HG03457 (cell line): ENCODE data around the gene PITPNM2.

Experiments
- ATAC-seq: cut with Tn5 transposase; IDR thresholded peaks from one replicate; pipeline ENCODE4 v1.9.1; 2021; ENCODE audit warnings: moderate number of reproducible peaks; ENCODE audit not compliant: unreplicated experiment

Gene PITPNM2

DNA sequence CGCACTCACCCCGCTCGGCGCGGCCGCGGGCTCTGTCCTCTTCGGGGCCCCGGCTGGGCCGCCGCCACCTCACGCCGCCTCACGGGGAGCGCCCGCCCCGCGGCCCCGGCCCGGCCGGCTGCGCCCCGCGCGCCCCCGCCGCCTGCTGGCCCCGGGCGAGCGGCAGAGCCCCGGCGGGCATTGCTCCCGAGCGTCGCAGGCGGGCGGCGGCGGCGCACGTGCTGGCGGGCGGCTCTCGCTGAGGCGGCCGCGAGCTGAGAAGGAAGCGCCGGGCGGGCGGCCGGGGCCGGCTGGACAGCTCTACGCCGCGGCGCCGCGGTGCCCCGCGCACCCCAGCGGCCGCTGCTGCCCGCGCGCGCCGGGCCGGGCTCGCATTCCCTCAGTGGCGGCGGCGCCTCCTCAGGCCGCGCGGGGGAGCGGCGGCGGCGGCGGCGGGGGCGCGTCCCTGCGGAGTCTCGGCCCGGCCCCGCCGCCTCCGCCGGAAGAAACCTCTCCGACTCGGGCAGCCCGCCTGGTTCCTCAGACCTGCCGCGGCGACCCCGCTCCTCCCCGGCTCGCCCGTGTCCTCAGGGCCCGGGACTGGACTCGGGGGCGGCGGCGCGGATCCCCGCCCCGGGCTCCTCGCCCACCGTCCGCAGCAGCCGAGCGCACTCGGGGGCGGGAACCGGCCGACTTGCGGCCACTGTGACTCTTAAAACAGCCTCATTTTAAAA lies at the start of gene PITPNM2:
PITPNM2 (minus strand) TSS at position 347 of the 713 bp plus-strand sequence. CDS start 116,500 bp downstream, outside the sequence.
- no peak for ATAC-seq

DNA sequence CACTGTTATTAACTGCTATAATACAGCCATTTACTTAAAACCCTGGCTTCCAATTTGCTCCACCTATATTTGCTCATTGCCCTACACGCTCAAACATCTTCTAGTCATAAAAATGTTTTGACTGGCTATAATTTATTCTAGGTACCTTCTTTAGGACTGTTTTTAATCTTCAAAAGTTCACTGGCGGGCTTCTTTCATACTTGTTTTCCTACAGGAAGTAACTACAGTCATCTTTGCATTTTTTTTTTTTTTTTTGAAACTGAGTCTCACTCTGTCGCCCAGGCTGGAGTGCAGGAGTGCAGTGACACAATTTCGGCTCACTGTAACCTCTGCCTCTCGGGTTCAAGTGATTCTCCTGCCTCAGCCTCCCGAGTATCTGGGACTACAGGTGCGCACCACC lies 49.5 kb upstream of the PITPNM2 start:
- no peak for ATAC-seq

DNA sequence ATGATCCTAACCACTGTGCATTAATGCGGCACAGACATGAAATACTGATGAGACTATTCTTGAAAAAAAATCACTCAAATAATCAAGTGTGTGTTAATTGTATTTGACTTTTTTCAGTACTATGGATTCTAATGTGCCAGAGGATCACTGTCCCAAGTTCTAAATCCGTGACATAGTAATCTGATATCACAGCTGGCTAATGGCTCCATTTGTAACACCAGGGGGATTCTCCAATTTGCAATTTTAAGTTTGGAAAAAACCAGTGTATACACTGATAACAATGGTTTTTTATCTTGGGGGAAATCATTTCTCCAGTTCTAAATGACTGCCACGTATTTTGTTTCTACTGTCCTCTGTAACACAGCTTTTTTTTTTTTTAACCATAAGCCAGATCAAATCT lies 49.0 kb upstream of the PITPNM2 start:
- no peak for ATAC-seq

DNA sequence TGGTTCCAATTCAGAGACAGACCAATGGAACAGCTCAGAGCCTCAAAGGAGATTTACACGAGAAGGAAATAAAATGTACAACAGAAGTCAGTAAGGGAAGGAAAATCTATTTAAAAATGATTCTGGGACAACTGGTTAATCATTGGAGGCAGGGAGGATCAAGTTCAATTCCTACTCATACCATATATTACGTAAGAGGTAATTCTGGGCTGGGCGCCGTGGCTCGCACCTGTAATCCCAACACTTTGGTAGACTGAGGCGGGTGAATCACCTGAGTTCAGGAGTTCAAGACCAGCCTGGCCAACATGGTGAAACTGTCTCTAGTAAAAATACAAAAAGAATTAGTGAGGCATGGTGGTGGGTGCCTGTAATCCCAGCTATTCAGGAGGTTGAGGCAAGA lies 36.7 kb upstream of the PITPNM2 start:
- no peak for ATAC-seq

DNA sequence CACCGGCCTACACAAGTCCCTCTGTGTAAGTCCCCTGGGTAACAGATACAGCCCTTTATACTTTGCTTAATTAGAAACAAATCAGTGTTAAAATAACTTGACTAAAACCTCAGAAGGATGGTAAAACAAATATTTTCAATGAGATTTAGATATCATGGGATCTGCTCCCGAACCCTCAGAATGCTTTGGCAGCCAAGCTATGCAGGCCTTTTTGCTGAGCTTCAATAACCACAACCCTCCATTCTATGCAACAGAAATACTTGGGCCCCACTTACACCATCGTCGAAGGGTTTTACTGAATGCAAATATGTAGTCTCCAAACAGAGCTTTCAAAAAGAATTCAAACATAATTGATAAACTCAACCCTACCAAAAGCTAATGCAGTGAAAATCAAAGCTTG lies 29.3 kb upstream of the PITPNM2 start:
- ATAC-seq = no peak

DNA sequence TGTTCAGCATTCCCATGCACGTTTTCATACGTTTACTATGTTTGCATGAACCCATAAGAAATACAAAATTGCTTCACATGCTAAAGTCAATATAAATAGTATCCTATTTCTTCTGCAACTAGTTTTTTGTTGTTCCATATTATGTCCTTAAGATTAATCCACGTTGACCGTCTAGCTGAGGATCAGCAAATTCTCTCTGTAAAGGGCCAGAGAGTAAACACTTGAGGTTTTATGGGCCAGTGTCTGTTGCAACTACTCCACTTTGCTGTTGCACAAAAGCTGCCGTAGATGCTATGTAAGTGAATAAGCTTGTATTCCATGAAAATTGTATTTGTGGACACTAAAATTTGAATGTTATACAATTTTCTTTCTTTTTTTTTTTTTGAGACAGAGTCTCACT lies 21.1 kb upstream of the PITPNM2 start:
- no peak for ATAC-seq

DNA sequence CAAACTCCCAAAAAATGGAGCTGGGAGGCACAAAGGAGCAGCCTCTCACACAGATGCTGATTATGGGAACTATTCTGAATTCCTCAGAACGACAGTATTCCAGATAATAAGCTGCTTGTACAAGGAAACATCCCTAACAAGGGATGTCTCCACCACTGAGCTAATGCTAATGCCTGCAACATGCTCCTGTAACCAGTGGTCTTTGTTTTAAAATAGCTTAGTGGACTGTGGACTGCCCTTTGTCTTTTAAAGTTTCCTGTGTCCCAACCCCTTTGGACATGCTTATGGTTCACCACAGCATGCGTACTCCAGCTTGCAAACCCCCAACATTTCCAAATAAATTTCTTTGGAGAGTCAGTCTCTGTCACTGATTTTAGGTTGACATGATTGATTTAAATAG lies 16.4 kb upstream of the PITPNM2 start:
- no peak for ATAC-seq

DNA sequence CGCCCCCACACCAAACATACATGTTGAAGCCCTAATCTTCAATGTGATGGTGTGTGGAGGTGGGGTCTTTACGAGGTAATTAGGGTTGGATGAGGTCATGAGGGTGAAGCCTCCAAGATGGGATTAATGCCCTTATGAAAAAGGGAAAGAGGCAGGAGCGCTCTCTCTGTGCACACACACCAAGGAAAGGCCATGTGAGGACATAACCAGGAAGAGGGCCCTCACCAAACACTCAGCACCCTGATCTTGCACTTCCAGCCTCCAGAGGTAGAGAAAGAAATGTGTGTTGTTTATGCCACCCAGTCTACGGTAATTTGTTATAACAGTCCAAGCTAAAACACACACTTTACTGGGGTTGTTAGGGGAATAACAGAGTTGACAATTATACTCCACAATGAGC lies 14.6 kb upstream of the PITPNM2 start:
- no peak for ATAC-seq

DNA sequence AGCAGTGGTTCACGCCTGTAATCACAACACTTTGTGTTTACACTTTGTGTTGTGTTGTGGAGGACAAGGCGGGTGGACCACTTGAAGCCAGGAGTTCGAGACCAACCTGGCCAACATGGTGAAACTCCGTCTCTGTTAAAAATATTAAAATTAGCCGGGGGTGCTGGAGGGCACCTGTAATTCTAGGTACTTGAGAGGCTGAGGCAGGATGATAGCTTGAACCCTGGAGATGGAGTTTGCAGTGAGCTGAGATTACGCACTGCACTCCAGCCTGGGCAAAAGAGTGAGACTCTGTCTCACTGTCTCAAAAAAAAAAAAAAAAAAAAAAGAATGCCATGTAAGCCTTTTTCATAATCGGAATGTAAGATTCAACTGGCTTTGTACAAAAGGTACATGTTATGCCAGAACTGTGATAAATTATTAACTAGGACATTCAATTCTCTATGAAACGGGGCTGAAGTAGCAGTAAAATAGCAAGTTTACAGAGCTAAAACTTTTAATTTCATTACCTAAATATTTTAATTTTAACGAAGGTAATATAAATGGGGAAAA lies 13.9 kb upstream of the PITPNM2 start:
- ATAC-seq = no peak

DNA sequence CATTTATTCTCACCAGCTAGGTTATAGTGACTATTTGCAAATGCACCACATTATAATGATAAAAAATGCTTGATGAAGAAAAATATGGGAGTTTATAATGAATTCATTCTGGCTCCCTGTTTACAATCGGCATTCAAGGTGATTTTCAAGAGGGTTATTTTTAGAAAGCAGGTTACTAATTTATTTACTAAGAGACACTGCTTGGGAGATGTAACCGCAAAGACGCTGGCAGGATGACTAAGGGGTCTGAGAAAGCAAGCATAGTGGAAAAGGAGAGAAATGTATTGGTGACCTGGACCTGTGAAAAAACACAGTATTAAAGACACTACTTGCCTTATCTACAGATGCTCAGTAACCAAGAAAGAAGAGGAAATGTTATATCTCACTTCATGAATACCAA lies 13.3 kb upstream of the PITPNM2 start:
- no peak for ATAC-seq

DNA sequence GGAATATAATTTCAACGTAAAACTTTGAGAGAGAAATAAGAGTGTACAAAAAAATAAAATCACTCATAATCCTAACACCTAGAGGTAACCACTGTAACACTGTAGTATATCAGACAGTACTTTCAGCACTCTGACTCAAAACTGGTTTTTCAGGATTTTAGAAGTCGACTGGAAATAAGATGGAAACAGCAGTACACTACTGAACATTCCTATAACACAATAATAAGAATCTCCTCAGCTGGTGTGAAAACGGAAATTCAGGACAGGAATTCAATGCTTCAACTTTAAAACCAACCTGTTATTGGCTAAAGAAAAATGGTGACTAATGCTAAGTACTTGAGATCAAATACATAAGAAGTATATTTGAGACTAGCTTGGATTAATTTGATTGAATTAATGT lies 12.3 kb upstream of the PITPNM2 start:
- no peak for ATAC-seq

DNA sequence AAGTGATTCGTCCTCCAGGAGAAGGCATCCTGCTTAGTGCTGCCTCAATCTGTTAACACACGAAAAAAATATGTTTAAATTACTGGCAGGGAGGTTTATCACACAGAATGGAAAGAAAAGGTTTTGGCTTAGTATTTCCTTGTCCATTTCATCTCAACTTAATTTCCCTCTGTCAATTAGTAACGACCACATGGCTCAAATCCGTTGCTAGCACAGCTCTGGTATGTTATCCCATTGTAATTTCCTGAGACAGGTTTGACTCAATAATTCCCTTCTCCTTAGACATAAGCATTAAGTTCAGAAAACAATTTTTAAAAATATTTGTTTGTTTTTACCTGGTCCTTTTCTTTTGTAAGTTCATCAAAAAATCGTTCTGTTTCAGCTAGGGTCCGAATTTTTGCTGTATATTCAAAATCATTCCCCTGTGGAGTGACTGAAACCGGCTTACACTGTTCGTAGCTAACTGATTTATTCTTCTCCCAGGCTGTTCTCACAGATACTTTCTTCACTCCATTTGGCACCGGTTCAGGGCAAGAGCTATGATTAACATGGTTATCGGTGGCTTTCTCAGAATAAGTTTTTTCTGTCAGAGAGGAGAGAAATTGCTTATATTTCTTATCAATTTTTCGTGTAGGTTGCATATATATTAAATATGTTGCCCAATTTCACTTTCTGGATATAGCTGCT lies 10.1 kb upstream of the PITPNM2 start:
- no peak for ATAC-seq

DNA sequence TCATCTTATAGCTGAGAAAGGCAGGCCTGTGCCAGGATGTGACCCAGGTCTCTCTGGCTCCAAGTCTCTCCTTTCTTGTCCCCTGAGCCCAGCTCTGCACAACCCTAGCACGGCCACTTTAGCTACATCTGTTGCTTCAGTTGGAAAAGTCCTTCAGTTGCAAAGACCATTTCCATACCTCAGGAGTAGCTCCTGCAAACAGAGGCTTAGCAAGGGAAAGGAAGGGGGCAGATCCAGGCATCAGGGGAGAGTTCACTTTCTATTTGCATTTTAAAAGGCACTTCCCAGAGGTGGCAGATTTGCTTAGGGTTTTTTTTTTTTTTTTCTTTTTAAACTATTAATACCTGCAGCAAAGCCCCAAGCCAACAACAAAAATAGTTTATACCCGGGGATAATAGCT lies 3.0 kb upstream of the PITPNM2 start:
- ATAC-seq = no peak

DNA sequence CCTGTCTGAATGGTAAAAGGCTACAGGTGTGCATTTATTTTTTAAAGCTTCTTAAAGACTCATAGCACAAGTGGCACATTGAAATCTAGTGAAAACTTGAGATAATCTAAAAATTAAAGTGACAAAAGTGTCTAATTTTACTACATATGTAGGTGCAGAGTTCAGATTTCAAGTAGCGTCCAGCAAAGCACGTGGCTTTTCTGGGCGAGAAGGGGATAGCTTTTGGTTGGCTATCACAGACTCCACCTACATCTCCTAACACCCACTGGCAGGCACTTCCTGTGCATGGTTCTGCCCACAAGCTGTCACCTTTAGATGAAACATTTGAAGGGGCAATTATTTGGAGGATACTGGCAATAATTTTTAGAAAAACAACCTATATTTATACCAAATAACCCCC lies 1.9 kb upstream of the PITPNM2 start:
- ATAC-seq = no peak

DNA sequence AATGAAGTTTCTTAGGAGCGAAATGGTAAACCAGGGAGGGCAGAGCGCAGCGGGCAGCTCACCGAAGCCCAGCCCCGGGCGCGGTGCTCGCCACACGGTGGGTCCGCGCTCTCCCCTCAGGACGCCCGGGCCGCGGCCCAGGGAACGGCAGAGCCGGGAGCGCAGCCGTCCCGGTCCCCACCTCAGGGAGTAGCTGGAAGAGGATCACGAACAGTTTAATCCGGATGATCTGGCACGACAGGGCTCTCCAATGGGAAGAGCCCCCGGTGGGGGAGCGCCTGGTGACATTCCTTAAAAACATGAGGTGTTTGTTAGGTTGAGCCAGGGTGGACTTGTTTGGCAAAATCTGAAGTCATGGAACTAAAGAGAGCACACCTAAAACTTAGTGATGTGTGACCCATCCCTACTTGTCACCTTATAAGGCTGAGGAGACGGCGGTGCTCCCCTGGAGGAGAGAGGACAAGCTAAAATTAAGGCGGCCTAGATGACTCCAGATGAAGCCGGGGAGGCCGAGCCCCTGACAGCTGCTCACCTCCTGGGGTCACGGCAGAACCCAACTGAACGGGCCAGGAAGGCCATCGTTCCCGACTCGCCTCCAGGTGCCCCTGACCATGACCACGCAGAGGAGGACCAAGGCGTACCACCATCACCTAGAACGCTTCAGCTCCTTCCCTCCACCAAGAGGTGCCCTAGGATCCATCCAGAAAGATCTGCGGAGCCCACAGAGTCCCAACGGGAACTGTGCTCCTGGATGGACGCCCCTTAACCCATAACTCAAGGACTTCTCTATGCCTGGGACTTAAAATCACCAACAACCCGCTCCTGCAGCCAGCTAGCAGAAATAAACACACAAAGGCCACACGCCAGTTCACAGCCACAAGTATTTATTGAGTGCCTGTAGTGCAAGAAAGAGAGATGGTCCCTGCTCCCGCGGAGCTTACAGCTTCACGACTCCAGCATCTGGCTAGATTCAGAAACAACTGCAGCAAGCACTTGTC lies 866 bp upstream of the PITPNM2 start:
- ATAC-seq = no peak

DNA sequence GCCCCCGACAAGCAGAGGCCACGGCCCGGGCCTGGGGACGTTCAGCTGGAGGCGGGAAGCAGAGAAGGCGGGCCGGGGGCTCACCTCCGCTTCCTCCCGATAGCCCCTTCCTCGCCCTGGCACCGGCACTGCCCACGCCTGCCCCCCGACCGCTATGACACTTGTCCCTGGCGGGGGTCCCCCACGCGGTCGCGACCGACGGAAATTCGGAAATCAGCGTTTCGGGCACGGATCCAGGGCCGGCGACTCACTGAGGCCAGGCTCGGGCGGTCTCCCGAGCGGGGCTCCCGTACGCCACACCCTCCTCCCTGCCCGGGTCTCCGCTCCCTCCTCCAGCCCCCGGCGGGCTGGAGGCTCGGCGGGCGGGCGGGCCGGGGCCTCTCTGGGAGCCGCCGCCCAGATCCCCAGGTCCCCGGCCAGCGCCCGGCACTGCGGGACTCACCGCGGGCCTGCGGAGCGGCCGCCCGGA lies 581 bp downstream of the PITPNM2 start:
- ATAC-seq = no peak

DNA sequence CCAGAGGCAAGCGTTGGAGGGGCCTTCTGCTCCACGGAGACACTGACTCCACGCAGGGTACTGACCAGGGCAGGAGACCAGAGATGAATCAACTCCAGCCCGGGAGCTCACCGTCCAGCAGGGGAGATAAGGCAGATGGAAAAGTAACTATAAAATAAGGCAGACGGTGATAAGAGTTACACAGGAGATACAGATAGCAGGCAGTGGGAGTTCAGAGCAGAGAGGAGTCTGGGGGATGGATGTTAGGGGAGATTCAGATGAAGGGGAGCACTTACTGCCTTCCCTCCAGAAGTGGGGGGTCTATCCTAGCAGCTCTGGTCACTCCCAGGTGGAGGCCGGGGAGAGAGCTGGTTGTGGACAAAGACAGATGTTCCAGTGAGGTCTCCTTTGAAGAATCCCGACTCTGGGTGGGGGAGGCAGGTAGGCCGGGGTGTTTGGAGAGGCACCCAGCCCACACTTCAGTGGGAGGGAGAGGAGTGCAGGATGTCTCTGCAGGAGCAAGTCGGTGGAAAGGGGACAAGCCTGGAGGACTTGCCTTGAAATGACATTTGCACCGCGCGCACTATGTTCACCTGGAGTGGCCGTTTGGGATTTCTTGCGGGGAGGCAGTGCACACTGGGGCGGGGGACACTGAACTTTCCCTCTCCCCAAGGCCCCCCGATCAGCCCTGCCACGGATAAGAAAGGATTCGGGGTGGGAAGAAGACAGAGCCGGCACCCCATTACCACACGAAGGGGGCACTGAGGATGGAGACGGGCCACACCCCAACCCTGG lies 1.2 kb downstream of the PITPNM2 start:
- ATAC-seq = no peak

DNA sequence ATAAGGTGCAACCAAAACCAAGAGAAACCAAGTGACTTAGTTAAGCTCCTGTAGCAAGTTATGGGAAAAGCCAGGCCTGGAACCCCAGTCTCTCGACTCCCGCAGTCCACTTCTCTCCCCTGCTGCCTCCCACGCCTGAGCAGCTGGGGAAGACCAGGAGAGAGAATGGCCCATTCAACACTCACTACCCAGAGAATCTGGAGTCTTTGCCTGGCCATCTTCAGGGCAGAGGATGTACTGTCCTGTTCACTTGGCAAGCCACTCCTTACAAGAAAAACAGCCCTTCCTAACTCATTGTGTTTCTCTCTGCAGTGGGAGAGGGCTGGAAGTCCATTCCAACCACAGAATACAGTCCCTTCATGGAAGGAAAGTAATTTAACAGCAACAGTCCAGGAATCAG lies 1.8 kb downstream of the PITPNM2 start:
- ATAC-seq = no peak

DNA sequence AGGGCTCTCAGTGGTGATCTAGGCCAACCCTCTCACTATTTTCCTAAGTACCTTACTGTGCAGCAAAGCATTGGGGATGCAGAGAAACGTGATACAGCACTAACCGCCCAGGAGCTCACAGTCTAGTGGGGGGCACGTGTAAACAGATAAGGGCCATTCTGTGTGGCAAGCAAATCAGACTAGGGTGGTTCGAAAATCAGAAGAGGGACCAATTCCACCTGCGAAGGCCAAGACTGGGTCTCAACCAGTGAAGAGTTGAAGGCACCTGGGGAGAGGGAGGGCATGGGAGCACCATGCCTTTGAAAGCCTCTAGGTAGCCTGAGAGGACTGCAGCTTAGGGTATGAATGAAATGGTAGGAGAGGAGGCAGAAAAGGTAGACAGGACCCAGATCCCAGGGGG lies 2.2 kb downstream of the PITPNM2 start:
- no peak for ATAC-seq

DNA sequence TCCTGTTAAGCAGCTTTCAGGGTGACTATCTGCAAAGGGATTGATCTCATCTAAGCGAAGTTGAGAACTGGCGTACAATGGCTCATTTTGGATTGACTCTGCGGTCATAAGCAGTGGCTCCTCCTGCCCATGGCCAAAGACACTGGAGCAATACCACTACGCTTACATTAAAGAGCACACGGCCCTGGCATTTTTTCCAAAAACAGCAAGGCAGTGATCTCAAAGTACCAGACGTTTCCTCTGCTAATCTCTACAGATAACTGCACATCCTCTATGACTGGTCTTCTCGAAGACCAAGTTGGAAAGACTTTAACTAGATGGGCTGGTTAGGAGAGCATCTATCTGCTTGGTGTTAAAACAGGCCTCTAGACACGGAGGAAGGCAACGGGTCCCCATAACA lies 2.7 kb downstream of the PITPNM2 start:
- no peak for ATAC-seq
